ENCODE results near the gene NUP42.

Gene NUP42

GRCh38 chr7:23237000-23237399 lies 55.2 kb downstream of the NUP42 start:
- DNase-seq: no peak

- DNase-seq: no peak
Observed at GRCh38 chr7:23238983-23239652, 57.3 kb downstream of the NUP42 start.

- no peak for DNase-seq
Observed at GRCh38 chr7:23239698-23240097, 57.9 kb downstream of the NUP42 start.

- DNase-seq: peak; percentile 83
Observed at GRCh38 chr7:23242321-23242720, 60.5 kb downstream of the NUP42 start.

GRCh38 chr7:23242935-23243334 lies 61.1 kb downstream of the NUP42 start:
- no peak for DNase-seq

- DNase-seq: peak; percentile 85
Observed at GRCh38 chr7:23246555-23246954, 64.7 kb downstream of the NUP42 start, which contains the start of gene GPNMB. Gene GPNMB (plus strand): TSS chr7:23246775. CDS start chr7:23246858, 83 bp downstream.

GRCh38 chr7:23247046-23247602 lies 65.3 kb downstream of the NUP42 start:
- DNase-seq: peak; percentile 19

- peak; percentile 95 for DNase-seq
Observed at GRCh38 chr7:23247603-23248335, 65.9 kb downstream of the NUP42 start.

- no peak for DNase-seq
Observed at GRCh38 chr7:23249486-23249885, 67.6 kb downstream of the NUP42 start.

Measured in suppressor macrophage treated with lipopolysaccharide for 4 hours (primary cell).